ENCODE data around the gene ATG2A.
A peak's percentile ranks its signal among the peaks of the same experiment; 100 is the strongest.

The ATG2A gene

DNA sequence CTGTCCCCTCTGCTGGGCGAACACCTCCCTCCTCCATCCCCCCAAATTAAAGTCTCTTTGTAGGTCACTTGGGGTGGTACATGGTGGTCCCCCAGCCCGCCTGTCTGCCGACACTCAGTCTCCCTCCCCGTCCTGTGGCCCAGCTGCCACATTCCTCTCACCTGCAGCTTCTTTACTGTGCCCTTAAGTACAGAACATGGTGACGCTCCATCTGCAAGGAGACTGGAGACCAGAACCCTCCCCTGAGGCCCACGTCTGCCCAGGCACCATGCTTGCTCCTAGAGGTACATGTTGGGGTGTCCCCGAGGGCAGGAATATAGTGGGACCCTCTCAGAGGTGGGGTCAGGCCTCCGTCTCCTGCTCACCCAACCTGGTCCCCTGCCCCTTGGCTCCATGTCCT lies 33.0 kb downstream of the ATG2A start:
- no peak for DNase-seq (ENCODE audit: low spot score)

DNA sequence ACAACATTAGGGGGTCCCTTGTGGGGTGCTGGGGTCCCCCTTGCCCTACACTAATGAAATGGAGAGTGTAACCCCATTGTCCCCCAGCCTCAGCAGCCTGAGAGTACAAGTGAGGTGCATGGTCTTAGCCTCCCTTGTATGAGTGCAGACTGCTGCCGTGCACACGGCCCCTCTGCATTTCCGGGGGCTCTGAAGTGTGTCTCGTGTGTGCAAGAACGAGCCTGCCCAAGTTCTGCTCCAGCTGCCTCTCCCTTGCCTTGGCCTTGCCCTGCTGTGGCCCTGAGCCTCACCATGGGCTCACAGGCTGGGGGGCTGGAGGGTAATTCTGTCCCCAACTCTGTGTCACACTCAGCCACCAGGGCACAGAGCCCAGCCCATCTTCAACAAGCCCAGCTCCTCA lies 33.4 kb downstream of the ATG2A start:
- DNase-seq (ENCODE audit: low spot score): no peak

DNA sequence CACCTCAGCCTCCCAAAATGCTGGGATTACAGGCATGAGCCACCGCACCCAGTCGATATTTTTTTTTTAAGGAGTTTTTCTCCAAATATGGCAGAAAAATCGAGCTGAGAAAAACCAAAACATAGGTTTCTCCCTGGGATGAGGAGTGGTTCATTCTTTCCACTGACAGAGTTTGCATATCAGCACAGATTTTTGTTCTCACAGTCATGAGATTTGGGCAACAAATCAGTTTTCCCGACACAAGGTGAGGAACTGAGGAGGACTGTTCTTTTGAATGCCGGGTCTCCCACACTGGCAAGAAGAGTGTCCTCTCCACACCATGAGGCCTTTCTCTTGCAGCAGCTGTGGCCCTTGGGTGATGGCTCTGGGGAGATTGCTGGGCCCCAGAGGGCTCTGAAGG lies 34.8 kb downstream of the ATG2A start:
- DNase-seq (ENCODE audit: low spot score): no peak

GRCh38 chr11:64881476-64881875 lies 35.5 kb downstream of the ATG2A start:
- no peak for DNase-seq (ENCODE audit: low spot score)

DNA sequence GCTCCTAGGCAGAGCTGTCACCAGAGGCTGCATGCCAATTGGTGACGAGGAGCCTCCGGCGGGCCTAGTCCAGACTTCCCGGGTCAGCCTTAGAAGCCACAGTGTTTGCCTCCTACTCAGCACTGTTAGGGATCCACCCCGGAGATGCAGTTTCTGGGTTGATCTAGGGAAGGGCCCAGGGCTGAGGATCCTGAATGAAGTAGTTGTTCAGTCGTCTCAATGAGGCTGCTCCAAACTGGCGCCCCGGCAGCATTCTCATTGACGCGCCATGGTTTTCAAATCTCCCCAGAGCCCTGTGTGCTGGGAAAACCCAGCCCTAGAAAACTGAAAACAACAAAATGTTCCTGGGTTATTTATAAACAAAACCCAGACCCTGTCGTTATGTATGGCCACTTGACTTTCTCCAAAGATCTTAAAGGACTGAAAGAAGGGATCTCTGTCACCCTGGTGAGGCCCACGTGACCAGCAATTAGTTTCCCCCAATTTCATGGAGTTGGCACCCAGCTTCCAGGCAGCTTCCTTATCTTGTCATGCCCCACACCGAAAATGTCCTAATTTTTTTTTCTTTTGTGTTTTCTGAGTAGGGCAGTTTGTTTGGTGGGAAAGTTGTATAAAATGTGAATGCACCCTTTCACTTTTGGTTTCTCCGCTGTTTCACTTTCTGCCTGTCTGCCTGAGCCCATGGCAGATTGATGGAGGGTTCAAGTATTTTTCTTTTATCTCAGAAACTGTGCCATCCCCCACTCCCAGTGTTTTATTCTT lies 36.6 kb downstream of the ATG2A start:
- DNase-seq (ENCODE audit: low spot score): no peak

DNA sequence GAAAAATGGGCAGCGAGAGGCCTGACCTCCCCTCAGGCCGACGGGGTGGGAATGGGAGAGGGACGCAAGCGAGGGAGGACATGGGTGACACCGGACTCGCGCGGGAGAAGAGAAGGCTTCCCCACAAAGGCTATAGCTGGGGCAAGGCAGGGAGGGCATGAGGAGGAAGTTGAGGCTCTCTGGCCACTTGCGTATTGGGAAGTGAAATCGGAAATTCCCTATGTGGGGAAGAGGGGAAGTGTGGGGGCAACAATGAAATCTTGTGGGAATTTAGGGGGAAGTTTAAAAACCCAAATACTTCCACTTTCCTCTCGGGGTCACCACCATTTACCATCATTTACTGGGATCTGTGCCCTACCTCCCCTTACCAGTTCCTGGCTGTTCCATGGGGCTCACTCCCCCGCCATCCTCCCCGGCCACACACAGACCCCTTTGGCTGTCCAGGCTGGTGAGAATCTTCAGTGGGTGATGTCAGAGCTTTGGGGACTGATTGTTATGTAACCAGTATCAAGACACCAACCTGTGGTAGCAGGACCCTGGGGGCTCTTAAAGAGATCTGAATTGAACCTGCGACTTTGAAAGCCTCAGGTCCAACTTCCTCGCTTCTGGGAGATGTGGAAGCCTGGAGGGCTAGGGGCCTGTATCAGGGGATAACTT lies 37.6 kb downstream of the ATG2A start:
- no peak for DNase-seq (ENCODE audit: low spot score)

- peak; percentile 99 for DNase-seq (ENCODE audit: low spot score)
Observed at GRCh38 chr11:64878494-64879243, 38.3 kb downstream of the ATG2A start, which contains the start of gene EHD1. Gene EHD1, minus strand, starts transcription at chr11:64878621. Its CDS starts 157 bp downstream, at chr11:64878464.

- DNase-seq (ENCODE audit: low spot score): no peak
Observed at GRCh38 chr11:64878223-64878493, 38.9 kb downstream of the ATG2A start.

DNA sequence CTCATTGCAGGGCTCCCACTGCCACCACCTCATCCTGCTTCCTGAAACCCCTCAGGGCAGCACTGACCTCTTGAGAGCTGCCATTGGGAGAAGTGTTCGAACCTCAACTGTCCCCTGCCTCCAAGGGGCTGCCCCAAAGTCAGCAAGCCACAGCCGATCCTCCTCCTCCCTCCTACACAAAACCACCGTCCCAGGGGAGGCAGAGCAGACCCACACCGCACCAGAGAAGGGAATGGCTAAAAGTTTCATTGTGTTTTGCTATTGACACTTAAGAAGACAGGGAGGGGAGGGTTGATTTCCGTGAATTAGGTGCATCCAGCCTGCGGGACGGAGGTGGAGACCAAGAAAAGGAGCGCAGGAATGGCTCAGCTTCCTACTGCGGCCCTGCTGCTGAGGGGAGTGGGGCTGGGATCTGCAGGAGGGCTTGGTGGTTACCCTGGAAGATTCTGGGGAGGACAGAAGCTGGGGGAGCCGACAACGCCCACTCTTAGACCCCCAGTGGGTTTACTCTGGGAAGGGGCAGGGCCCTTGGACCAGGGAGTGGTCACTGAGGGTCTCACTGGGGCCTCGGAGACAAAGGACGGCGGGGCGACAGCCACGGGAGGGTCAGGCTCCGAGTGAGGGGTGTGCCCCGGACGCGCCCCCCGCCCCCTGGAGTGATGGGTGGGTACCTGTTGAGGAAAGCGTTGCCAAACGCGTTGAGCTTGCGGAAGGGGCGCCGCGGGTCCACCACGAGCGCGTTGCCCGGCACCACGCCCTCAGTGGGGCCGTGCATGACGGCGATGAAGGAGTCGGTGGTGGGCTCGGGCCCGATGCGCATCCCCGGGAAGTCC lies 39.4 kb downstream of the ATG2A start:
- DNase-seq (ENCODE audit: low spot score): no peak

DNA sequence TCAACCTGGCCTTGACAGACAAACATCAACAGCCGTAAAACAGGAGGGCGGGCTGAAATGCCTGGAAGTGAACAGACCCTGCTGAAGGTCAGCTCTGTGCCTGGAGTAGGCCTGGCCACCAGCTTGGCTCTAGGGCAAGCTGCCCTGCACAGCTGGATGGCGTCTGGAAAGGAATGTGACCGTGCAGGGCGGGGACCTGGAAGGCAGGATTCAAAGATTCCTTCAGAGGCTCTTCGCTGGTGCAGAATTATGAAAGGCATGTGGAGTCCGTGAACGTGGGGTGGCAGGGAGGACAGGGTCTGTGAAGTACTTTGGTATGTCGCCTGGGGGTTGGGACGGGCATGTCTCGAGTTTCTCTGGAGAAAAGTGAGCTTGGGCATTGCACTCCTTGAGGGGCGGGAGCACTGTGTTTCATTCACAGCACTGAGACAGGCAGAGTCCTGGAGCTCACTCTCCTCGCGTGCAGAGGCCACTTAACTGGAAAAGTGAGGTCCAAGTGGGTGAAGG lies 40.1 kb downstream of the ATG2A start:
- DNase-seq (ENCODE audit: low spot score): no peak

DNA sequence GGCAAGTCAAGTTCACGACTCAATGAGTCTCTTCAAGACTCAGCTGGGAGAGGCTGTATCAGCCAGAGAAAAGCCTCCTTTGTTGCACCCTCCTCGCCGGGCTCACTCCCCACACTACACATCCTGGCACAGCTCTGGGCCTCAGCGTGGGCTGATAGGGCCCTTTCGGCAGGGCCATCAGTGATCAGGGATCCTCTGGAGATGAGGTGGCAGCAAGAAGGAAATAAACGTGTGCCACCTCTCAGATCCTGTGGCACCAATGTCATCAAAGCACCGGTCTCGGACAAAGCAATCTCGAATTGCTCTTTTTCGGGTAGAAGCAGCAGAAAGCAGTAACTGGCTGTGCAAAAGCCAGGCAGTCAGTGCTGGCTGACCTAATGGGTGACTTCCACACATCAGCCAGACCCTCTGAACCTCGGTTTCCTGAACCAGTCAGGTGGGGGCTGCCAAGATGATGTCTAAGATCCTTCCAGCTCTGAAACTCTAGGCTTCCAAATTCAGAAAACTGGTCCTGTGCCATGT lies 40.7 kb downstream of the ATG2A start:
- DNase-seq (ENCODE audit: low spot score): no peak

DNA sequence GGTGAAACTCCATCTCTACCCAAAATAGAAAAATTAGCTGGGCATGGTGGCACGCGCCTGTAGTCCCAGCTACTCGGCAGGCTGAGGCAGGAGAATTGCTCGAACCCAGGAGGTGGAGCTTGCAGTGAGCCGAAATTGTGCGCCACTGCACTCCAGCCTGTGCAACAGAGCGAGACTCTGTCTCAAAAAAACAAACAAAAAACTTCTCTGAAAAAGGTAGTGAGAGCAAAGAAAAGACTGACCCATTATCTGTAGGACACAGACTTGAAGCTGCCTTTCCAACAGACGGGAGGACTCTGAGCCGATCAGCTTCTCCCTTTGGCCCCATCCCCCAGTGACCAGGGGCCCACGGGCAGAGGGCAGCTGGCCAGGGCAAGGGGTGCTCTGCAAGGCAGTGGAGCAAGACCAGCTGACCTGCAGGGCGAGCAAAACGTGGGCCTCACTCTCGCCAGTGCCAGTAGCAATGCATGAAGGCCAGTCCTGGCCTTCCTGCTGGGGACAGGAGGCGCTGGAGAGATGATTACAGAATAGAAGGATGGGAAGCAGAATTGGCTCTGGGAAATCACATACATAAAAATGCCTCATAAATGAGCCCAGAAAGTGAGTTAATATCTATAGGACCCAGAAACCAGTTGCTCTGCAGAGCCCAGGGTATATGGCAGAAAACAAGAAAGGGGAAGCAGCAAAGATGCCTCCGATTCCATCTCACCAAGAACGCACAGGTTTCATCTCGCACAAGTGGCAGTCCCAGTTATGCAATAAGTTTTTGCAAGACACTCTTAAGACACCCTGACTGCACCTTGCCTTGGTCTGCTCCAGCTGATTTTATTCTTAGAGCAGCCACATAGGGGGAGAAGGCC lies 41.4 kb downstream of the ATG2A start:
- DNase-seq (ENCODE audit: low spot score): no peak

DNA sequence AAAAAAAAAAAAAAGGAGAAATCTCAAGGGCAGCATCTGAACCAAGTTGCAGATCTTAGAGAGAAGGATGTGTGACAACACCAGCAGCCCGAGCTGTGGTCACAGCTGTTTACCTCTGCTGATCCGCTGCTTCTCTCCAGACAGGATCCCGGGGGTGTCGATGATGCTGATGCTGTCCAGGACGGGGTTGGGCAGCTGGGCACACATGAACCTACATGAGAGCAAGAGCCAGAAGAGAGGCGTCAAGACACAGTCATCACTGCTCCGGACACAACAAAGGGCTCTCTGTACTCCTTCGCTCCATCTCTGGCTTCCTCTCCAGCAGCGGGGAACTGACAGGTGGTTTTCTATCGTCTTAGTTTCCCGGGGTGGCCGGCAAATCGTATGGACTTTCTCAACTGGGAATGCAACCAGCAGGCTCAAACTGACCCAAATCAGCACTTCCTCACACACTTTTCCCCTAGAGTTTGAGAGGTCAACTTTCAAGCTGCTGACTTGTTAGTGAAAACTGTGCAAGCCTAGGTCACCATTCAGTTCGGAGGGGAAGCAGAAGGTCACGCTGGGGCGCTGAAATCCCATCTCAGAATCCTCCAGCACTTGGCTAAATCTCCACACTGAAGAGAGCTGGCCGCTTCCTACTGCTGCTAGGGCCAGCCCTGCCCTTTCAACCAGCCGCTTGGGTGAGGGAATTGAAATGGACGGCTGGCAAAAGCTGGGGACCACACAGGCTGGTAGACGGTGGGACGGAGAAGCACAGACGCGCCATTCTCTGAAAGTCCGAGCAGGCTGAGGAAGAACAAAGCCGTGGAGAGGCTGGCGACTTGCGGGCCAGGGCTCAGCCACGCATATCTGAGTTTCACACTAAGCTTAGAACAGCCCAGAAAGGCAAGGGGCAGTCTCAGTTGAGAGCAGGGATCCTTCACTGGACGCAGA lies 42.4 kb downstream of the ATG2A start:
- no peak for DNase-seq (ENCODE audit: low spot score)

- DNase-seq (ENCODE audit: low spot score): no peak
Observed at GRCh38 chr11:64872790-64873488, 44.1 kb downstream of the ATG2A start.

GRCh38 chr11:64871492-64871891 lies 45.5 kb downstream of the ATG2A start:
- no peak for DNase-seq (ENCODE audit: low spot score)

DNA sequence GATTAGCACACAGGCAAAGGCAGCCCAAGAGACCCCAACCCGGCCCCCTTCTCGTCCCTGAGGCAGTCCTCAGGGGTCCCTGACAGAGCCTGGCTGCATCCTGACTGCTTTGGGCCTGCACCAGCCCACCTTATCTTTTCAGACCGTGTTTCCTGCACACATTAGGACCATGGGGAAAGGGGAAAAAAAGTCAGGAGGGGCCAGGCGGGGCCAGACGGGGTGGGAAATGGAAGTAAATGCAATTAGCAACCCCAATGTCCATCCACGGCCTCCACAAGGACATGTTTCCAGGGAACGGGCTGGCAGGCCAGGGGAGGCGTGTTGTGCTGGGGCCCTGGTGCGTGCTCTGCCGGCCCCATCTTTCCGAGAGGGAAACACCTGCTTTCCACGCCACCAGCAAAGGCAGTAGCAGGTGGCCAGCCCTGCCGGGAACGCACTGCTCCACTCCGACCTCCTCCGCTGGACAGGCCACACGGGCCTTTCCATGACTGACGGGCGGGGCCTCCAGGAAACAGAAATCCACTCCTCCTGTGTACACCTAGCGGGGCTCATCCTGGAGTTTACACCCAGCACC lies 46.0 kb downstream of the ATG2A start:
- DNase-seq (ENCODE audit: low spot score): no peak

DNA sequence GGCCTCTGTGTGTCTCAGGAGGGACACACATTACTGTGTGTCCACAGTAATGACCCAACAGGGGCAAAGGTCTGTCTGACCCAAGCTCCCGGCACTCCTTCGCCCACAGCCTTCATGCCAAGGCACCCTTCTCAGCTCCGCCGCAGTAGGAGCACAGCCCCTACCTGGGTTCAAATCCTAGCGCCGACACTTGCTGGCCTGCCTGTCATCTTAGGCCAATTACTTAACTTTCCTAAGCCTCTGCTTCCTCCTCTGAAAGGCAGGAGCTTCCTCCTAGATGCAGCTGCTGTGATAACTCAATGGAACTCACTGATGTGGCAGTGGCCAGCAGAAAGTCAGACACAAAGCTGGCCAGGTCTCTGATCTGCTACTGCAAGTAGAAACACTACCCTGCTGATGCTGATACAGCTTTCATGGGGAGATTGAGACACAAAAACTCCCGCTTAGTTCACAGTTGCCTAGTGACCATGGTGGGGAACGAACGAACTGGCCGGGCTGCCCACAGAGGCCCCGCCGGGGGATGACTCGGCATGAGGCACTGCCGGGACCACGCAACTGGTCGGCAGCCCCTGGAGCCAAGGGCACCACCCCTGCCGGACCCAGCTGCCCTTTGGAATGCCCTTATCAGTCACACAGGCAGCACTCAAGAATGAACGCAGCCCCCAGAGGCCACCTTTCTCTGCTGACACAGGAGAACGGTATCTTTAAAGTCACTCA lies 46.7 kb downstream of the ATG2A start:
- DNase-seq (ENCODE audit: low spot score): no peak

GRCh38 chr11:64869571-64870175 lies 47.3 kb downstream of the ATG2A start:
- DNase-seq (ENCODE audit: low spot score): peak; percentile 79
